ENCODE measurements around the gene LRFN2. TPM values are rescaled to one million over a fixed set of nuclear protein-coding genes. Genes with fewer than 3 reads are reported as not detected.

Gene LRFN2
- polyA plus RNA-seq, 3 donors: not detected

DNA sequence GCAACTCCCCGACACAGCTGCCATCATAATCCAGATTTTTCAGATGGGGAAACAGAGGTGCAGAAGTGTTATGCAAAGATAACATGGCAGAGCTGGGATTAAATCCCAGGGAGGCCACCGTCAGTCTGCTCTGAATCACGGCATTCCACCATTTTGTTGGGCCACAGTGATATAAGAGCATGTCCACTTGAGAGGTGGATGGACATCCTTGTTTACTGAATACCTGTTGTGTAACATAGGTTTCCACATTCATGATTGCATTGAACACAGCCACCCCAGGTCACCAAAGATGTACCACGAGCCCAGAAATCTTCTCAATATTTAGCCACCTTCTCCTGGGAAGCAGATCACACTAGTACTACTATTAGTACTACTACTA lies 191.5 kb downstream of the LRFN2 start:
- Histone ChIP-seq H3K27me3 (ENCODE audit: control insufficient read depth in 2 of 2, insufficient read depth in 2 of 2, low read length in 2 of 2) (no peaks in the 10 kb centered on the region), H3K4me3 (replicated peaks in 1 of 3; ENCODE audit: low read depth in 2 of 3, low read length in 3 of 3) (no peak overlapping the region), H3K4me2 (replicated peaks; ENCODE audit: extremely low read depth, low read length, poor library complexity, severe bottlenecking) (no peak overlapping the region), H4K20me1 (ENCODE audit: insufficient read depth, low read length) (no peaks in the 10 kb centered on the region), H3K27ac (ENCODE audit: low read depth in 1 of 2, low read length in 2 of 2) (no peak overlapping the region), H3K36me3 (replicated peaks in 1 of 2; ENCODE audit: control insufficient read depth in 1 of 2, insufficient read depth in 2 of 2, low read length in 2 of 2) (no peaks in the 10 kb centered on the region), H3K9me3 (replicated peaks in 1 of 2; ENCODE audit: control insufficient read depth in 1 of 2, insufficient read depth in 1 of 2, low read length in 2 of 2) (no peaks in the 10 kb centered on the region), H3K9ac (ENCODE audit: insufficient read depth, low read length, poor library complexity, severe bottlenecking) (no peak overlapping the region), H3K4me1 (ENCODE audit: control insufficient read depth in 1 of 2, insufficient read depth in 2 of 2, low read length in 2 of 2) (no peaks in the 10 kb centered on the region), H2AFZ (ENCODE audit: insufficient read depth, low read depth, low read length, poor library complexity, severe bottlenecking) (no peak overlapping the region), H3K79me2 (ENCODE audit: insufficient read depth, low read length) (no peaks in the 10 kb centered on the region)
- 100% methylated on average over 1 of the region's 4 CpGs for WGBS (ENCODE audit: insufficient coverage)
- H3K9me3 Mint-ChIP-seq: no peaks in the 10 kb centered on the region
- peaks cover 0 to 6% (median 6%) of the 10 kb centered on the region in 3 donors for H3K27me3 Mint-ChIP-seq (ENCODE audit: low read depth in 3 of 3)
- intact Hi-C loops (cut with micrococcal nuclease): no loop called here
- H3K36me3 Mint-ChIP-seq: no peaks in the 10 kb centered on the region
- no peak overlapping the region for H3K27ac Mint-ChIP-seq
- TF ChIP-seq, protein P1, sequence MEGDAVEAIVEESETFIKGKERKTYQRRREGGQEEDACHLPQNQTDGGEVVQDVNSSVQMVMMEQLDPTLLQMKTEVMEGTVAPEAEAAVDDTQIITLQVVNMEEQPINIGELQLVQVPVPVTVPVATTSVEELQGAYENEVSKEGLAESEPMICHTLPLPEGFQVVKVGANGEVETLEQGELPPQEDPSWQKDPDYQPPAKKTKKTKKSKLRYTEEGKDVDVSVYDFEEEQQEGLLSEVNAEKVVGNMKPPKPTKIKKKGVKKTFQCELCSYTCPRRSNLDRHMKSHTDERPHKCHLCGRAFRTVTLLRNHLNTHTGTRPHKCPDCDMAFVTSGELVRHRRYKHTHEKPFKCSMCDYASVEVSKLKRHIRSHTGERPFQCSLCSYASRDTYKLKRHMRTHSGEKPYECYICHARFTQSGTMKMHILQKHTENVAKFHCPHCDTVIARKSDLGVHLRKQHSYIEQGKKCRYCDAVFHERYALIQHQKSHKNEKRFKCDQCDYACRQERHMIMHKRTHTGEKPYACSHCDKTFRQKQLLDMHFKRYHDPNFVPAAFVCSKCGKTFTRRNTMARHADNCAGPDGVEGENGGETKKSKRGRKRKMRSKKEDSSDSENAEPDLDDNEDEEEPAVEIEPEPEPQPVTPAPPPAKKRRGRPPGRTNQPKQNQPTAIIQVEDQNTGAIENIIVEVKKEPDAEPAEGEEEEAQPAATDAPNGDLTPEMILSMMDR (IDR thresholded peaks at IDR 0.05): no peak
- H3K4me1 Mint-ChIP-seq: no peaks in the 10 kb centered on the region
- H3K4me3 Mint-ChIP-seq: no peak overlapping the region
- DNase-seq: no peak

DNA sequence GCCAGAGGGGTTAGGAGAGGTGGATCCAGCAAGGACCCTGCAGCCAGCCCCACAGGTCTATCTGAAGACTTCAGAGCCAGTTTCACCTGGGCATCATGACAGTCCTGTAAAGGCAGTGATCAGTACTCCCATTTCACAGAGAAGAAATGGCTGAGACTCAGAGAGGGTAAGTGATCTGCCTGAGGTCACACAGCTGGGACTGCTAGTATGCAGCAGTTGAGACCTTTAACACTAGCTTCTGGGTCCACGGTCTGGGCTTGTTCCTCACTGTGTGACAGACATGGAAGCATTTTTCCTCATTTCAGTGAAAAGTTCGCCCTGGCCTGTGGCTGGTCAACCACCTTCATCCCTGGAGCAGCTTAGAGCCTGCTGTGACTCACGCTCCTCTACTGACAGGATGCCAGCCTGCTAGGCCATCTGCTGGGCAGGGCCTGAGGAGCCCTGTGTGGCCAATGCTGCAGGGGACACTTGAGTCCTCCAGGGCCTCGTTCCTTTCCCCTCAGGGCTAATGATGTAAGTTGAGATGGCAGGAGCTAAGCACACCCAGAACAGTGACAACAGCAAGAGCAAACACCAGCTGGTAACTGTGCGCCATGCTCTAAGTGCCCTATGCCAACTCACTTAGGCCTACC lies 192.0 kb downstream of the LRFN2 start:
- Histone ChIP-seq H3K27me3 (ENCODE audit: control insufficient read depth in 2 of 2, insufficient read depth in 2 of 2, low read length in 2 of 2) (no peaks in the 10 kb centered on the region), H3K4me1 (ENCODE audit: control insufficient read depth in 1 of 2, insufficient read depth in 2 of 2, low read length in 2 of 2) (no peaks in the 10 kb centered on the region), H3K9me3 (replicated peaks in 1 of 2; ENCODE audit: control insufficient read depth in 1 of 2, insufficient read depth in 1 of 2, low read length in 2 of 2) (no peaks in the 10 kb centered on the region), H3K36me3 (replicated peaks in 1 of 2; ENCODE audit: control insufficient read depth in 1 of 2, insufficient read depth in 2 of 2, low read length in 2 of 2) (no peaks in the 10 kb centered on the region), H3K9ac (ENCODE audit: insufficient read depth, low read length, poor library complexity, severe bottlenecking) (no peak overlapping the region), H4K20me1 (ENCODE audit: insufficient read depth, low read length) (no peaks in the 10 kb centered on the region), H3K4me3 (replicated peaks in 1 of 3; ENCODE audit: low read depth in 2 of 3, low read length in 3 of 3) (no peak overlapping the region), H2AFZ (ENCODE audit: insufficient read depth, low read depth, low read length, poor library complexity, severe bottlenecking) (no peak overlapping the region), H3K4me2 (replicated peaks; ENCODE audit: extremely low read depth, low read length, poor library complexity, severe bottlenecking) (no peak overlapping the region), H3K79me2 (ENCODE audit: insufficient read depth, low read length) (no peaks in the 10 kb centered on the region), H3K27ac (ENCODE audit: low read depth in 1 of 2, low read length in 2 of 2) (no peak overlapping the region)
- peaks cover 2 to 9% (median 6%) of the 10 kb centered on the region in 3 donors for H3K27me3 Mint-ChIP-seq (ENCODE audit: low read depth in 3 of 3)
- H3K9me3 Mint-ChIP-seq: no peaks in the 10 kb centered on the region
- intact Hi-C loops (cut with micrococcal nuclease): no loop called here
- H3K36me3 Mint-ChIP-seq: no peaks in the 10 kb centered on the region
- H3K27ac Mint-ChIP-seq: no peak overlapping the region
- TF ChIP-seq, protein P1 (IDR thresholded peaks at IDR 0.05): no peak
- no peaks in the 10 kb centered on the region for H3K4me1 Mint-ChIP-seq
- no peak for DNase-seq
- WGBS (ENCODE audit: insufficient coverage): 74% methylated on average over 4 of the region's 5 CpGs
- H3K4me3 Mint-ChIP-seq: no peak overlapping the region

Measured in CD14-positive monocyte (primary cell).